ENCODE measurements around the gene RPL37.

DNA sequence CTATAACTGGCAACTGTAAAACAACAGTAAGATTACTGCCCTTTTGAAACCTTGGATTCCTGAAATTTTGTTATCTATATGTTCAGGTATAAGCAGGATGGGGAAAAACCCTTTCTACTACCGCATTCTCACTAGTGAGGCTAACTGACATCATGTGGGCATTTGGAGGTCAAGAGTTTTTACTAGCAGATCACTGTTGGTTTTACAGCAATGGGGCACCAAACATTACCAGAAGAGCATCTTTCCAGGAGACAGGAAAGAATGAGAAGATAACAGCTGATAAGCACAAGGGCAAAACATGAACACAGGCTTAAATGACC, 58.4 kb downstream of the RPL37 start:
- TF ChIP-seq, protein P1, sequence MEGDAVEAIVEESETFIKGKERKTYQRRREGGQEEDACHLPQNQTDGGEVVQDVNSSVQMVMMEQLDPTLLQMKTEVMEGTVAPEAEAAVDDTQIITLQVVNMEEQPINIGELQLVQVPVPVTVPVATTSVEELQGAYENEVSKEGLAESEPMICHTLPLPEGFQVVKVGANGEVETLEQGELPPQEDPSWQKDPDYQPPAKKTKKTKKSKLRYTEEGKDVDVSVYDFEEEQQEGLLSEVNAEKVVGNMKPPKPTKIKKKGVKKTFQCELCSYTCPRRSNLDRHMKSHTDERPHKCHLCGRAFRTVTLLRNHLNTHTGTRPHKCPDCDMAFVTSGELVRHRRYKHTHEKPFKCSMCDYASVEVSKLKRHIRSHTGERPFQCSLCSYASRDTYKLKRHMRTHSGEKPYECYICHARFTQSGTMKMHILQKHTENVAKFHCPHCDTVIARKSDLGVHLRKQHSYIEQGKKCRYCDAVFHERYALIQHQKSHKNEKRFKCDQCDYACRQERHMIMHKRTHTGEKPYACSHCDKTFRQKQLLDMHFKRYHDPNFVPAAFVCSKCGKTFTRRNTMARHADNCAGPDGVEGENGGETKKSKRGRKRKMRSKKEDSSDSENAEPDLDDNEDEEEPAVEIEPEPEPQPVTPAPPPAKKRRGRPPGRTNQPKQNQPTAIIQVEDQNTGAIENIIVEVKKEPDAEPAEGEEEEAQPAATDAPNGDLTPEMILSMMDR (IDR thresholded peaks at IDR 0.05; ENCODE audit: poor library complexity) = no peak
- no peak for TF ChIP-seq EZH2 (IDR thresholded peaks at IDR 0.05; ENCODE audit: borderline replicate concordance)
- TF ChIP-seq EZH2phosphoT487 (IDR thresholded peaks at IDR 0.05; ENCODE audit: low read depth, severe bottlenecking, unreplicated experiment) = no peak
